HG03342 (cell line): Measurements from ENCODE around the gene DDX47.

ENCODE experiments used
- ATAC-seq: cut with Tn5 transposase; IDR thresholded peaks from one replicate; pipeline ENCODE4 v1.9.1; 2021; ENCODE audit warnings: mild to moderate bottlenecking, moderate library complexity; ENCODE audit not compliant: unreplicated experiment

Gene DDX47

GRCh38 chr12:12813120-12814101, at the start of gene DDX47:
Gene DDX47 (plus strand): TSS chr12:12813346. CDS start chr12:12813368, 22 bp downstream.
- ATAC-seq: peak; percentile 80

- ATAC-seq: no peak
These were observed 48.3 kb upstream of the DDX47 start for GRCh38 chr12:12764824-12765223.

GRCh38 chr12:12770262-12770661, 42.9 kb upstream of the DDX47 start:
- ATAC-seq: no peak

GRCh38 chr12:12774791-12775190, 38.4 kb upstream of the DDX47 start:
- ATAC-seq: no peak

- ATAC-seq: no peak
These were observed 36.9 kb upstream of the DDX47 start for GRCh38 chr12:12776261-12776660.

- no peak for ATAC-seq
These were observed 36.1 kb upstream of the DDX47 start for GRCh38 chr12:12777092-12777491.

GRCh38 chr12:12779007-12779406, 34.1 kb upstream of the DDX47 start:
- no peak for ATAC-seq

GRCh38 chr12:12779529-12779928, 33.6 kb upstream of the DDX47 start:
- no peak for ATAC-seq

GRCh38 chr12:12784116-12784515, 29.0 kb upstream of the DDX47 start:
- no peak for ATAC-seq

GRCh38 chr12:12784911-12785814, 28.0 kb upstream of the DDX47 start, which contains the start of gene APOLD1:
Gene APOLD1 (plus strand): TSS chr12:12785659. CDS start chr12:12785692, 33 bp downstream.
- ATAC-seq: no peak

- ATAC-seq: no peak
These were observed 26.8 kb upstream of the DDX47 start for GRCh38 chr12:12786351-12786705.

GRCh38 chr12:12786706-12787601, 26.2 kb upstream of the DDX47 start:
- ATAC-seq: peak; percentile 82

- ATAC-seq: no peak
These were observed 25.0 kb upstream of the DDX47 start for GRCh38 chr12:12788131-12788530.

- ATAC-seq: peak; percentile 59
These were observed 24.3 kb upstream of the DDX47 start for GRCh38 chr12:12788675-12789368.

- ATAC-seq: no peak
These were observed 22.2 kb upstream of the DDX47 start for GRCh38 chr12:12790956-12791355.

- ATAC-seq: no peak
These were observed 21.3 kb upstream of the DDX47 start for GRCh38 chr12:12791756-12792369.

- no peak for ATAC-seq
These were observed 20.7 kb upstream of the DDX47 start for GRCh38 chr12:12792421-12792820.

GRCh38 chr12:12794686-12795085, 18.5 kb upstream of the DDX47 start:
- ATAC-seq: no peak

GRCh38 chr12:12796171-12796570, 17.0 kb upstream of the DDX47 start:
- no peak for ATAC-seq
